GM21717 (cell line): Measurements from ENCODE around the gene ISCU.

Experiments
- ATAC-seq: cut with Tn5 transposase; IDR thresholded peaks from one replicate; pipeline ENCODE4 v1.9.1; 2021; ENCODE audit warnings: mild to moderate bottlenecking, moderate library complexity; ENCODE audit not compliant: unreplicated experiment

Gene ISCU

GRCh38 chr12:108602209-108602705 lies 39.9 kb downstream of the ISCU start:
- ATAC-seq: no peak

- ATAC-seq: no peak
Measured at GRCh38 chr12:108602976-108603704, 40.7 kb downstream of the ISCU start.

GRCh38 chr12:108603743-108604142 lies 41.3 kb downstream of the ISCU start:
- no peak for ATAC-seq

GRCh38 chr12:108604208-108604941 lies 42.0 kb downstream of the ISCU start:
- ATAC-seq: no peak

GRCh38 chr12:108605000-108605689 lies 42.7 kb downstream of the ISCU start:
- ATAC-seq: no peak

- ATAC-seq: no peak
Measured at GRCh38 chr12:108605690-108606406, 43.5 kb downstream of the ISCU start.

- no peak for ATAC-seq
Measured at GRCh38 chr12:108606492-108606891, 44.1 kb downstream of the ISCU start.

GRCh38 chr12:108607981-108608600 lies 45.7 kb downstream of the ISCU start:
- ATAC-seq: no peak

GRCh38 chr12:108608616-108609015 lies 46.2 kb downstream of the ISCU start:
- ATAC-seq: no peak

- ATAC-seq: no peak
Measured at GRCh38 chr12:108609537-108610335, 47.3 kb downstream of the ISCU start.

- ATAC-seq: no peak
Measured at GRCh38 chr12:108610336-108610815, 48.0 kb downstream of the ISCU start.

- ATAC-seq: no peak
Measured at GRCh38 chr12:108610856-108611605, 48.6 kb downstream of the ISCU start.

- no peak for ATAC-seq
Measured at GRCh38 chr12:108611884-108612415, 49.6 kb downstream of the ISCU start.

- no peak for ATAC-seq
Measured at GRCh38 chr12:108612788-108613282, 50.4 kb downstream of the ISCU start.

- no peak for ATAC-seq
Measured at GRCh38 chr12:108613548-108613947, 51.2 kb downstream of the ISCU start.

- no peak for ATAC-seq
Measured at GRCh38 chr12:108614041-108614440, 51.6 kb downstream of the ISCU start.

- ATAC-seq: no peak
Measured at GRCh38 chr12:108614639-108615038, 52.2 kb downstream of the ISCU start.

GRCh38 chr12:108615918-108616317 lies 53.5 kb downstream of the ISCU start:
- no peak for ATAC-seq
